Dedifferentiated amniotic fluid mesenchymal stem cell (primary cell): ENCODE results near the gene SSBP3.

ENCODE experiments used
- DNase-seq: peaks from one replicate; pipeline ENCODE4 v3.0.0-alpha.2; 2016; ENCODE audit errors: extremely low spot score

The SSBP3 gene

GRCh38 chr1:54176621-54177327 is 229.4 kb downstream of the SSBP3 start:
- no peak for DNase-seq
